Spleen (tissue), 7 donors: ENCODE measurements around the gene BCHE.

Experiments
- POLR2A ChIP-seq, 3 donors: fragments of 450-650 bp; IDR thresholded peaks; one replicate each; pipeline ENCODE4 v1.5.1; 2017; ENCODE audit warnings: antibody characterized with exemption in 3 of 3, mild to moderate bottlenecking in 1 of 3
- POLR2AphosphoS5 ChIP-seq, 3 donors: sonication (generic); formaldehyde crosslinking; IDR thresholded peaks; one replicate each; pipeline ENCODE4 v1.5.1; 2017; ENCODE audit warnings: antibody characterized with exemption in 3 of 3
- TF ChIP-seq, protein P1 (sequence below), 11 experiments: fragments of 200-600 bp in 7 of 11; fragments of 450-650 bp in 4 of 11; sonication (generic) in 4 of 11; IDR thresholded peaks in 8 of 11; conservative IDR thresholded peaks in 3 of 11; 1 replicate in 7 of 11; 2 replicates in 4 of 11; pipeline versions ENCODE4 v1.4.0 to v1.8.0; 2016 to 2021; ENCODE audit warnings: antibody characterized with exemption in 11 of 11, inconsistent platforms in 4 of 11, mild to moderate bottlenecking in 1 of 11
- donor health status: DM: no; HTN: no; CAD: no; lungs with moderate emphysema.
- donor health status: DM: no; HTN: no; CAD: no.
- donor health status: DM: no; HTN: no; CAD: no.

DNA sequence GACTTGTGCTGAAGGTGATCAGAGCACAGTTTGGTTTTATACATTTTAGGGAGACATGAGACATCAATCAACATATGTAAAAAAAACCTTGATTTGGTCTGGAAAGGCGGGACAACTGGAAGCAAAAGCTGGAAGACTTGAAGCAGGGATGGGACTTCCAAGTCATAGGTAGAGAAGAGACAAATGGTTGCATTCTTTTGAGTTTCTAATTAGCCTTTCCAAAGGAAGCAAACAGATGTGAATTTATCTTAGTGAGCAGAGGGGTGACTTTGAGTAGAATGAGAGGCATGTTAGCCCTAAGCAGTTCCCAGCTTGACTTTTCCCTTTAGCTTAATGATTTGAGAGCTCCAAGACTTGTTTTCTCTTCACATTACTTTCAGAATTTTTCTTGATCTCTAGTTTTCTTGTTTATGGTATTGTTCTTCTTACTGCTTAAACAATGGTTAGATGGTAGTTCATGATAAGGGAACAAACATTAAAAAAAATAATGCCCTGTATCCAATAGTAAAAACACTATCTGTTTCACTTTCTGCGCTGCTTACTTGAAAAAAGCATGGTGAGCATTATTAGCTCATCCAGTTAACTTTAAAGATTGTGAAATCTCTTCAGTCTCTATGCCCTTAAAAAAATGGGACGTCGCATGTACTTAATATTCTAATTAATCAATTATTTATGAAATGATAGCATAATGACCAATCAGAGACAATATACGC, 48.5 kb upstream of the BCHE start:
- TF ChIP-seq POLR2AphosphoS5 (IDR thresholded peaks at IDR 0.05) (no peak), POLR2A (IDR thresholded peaks at IDR 0.05) (no peak)
- TF ChIP-seq, protein P1, sequence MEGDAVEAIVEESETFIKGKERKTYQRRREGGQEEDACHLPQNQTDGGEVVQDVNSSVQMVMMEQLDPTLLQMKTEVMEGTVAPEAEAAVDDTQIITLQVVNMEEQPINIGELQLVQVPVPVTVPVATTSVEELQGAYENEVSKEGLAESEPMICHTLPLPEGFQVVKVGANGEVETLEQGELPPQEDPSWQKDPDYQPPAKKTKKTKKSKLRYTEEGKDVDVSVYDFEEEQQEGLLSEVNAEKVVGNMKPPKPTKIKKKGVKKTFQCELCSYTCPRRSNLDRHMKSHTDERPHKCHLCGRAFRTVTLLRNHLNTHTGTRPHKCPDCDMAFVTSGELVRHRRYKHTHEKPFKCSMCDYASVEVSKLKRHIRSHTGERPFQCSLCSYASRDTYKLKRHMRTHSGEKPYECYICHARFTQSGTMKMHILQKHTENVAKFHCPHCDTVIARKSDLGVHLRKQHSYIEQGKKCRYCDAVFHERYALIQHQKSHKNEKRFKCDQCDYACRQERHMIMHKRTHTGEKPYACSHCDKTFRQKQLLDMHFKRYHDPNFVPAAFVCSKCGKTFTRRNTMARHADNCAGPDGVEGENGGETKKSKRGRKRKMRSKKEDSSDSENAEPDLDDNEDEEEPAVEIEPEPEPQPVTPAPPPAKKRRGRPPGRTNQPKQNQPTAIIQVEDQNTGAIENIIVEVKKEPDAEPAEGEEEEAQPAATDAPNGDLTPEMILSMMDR (IDR thresholded peaks at IDR 0.05 in 8 of 11, conservative IDR thresholded peaks at IDR 0.05 in 3 of 11) = no peak
